ENCODE measurements around the gene TMEM109. TPM values are rescaled to one million over a fixed set of nuclear protein-coding genes. Genes with fewer than 3 reads are reported as not detected.

The TMEM109 gene
- total and polyA plus RNA-seq, 2 experiments from 2014 or later: 17.4 to 17.7 TPM

DNA sequence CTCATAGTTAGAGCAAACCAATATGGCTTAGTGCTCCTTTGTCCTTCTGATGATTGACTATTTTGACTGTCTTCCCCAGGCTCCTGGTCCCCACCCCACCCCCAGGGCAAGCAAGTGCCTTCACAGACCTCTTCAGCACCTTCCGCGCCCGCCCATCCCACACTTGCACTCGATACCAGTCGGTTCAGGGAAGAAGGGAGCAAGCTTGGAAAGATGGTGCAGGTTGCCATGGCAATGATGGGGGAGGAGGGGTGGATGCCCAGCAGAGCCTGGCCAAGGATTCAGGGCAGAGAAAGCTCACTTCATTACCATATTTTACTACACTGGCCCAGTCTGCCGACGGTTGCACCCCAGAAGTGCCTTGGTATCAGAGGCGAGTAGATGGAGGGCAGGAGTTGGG is 12.5 kb downstream of the TMEM109 start:
- Histone ChIP-seq H3K79me2 (replicated peaks; ENCODE audit: insufficient read depth) (no peaks in the 10 kb centered on the region), H3K4me1 (ENCODE audit: insufficient read depth) (peaks cover 6% of the 10 kb centered on the region), H3K27me3 (ENCODE audit: insufficient read depth) (peaks cover 10% of the 10 kb centered on the region; the same call in 1 of the 2 replicates), H3F3A (replicated peaks; ENCODE audit: low read depth) (no peaks in the 10 kb centered on the region), H3K4me3 (no peak overlapping the region), H3K9me2 (ENCODE audit: insufficient read depth) (no peaks in the 10 kb centered on the region), H3K4me2 (no peak overlapping the region), H2AFZ (no peak overlapping the region), H4K20me1 (replicated peaks; ENCODE audit: insufficient read depth) (peaks cover 11% of the 10 kb centered on the region; the same call in 1 of the 2 replicates), H3K27ac (ENCODE audit: low read depth) (no peak overlapping the region), H3K36me3 (ENCODE audit: insufficient read depth) (0 out of 2 replicates have a peak, but pooled peaks cover 6% of the 10 kb centered on the region)
- ATAC-seq (no peak), DNase-seq (ENCODE audit: low spot score) (no peak)
- H3K9me3 Mint-ChIP-seq: no peaks in the 10 kb centered on the region; the same call in 2 of the 3 replicates
- peaks cover 6% of the 10 kb centered on the region for H3K27me3 Mint-ChIP-seq (ENCODE audit: insufficient read depth, low read depth, poor library complexity)
- no peak for TF ChIP-seq JUNB (IDR thresholded peaks at IDR 0.05; ENCODE audit: unreplicated experiment)
- TF ChIP-seq CREB1 (CRISPR knock-in tag; IDR thresholded peaks at IDR 0.05; ENCODE audit: low read depth): no peak
- no peak for TF ChIP-seq POLR2AphosphoS5 (IDR thresholded peaks at IDR 0.05; ENCODE audit: low read depth)
- TF ChIP-seq STAT1 (IDR thresholded peaks at IDR 0.05; ENCODE audit: unreplicated experiment): no peak
- TF ChIP-seq, protein P1, sequence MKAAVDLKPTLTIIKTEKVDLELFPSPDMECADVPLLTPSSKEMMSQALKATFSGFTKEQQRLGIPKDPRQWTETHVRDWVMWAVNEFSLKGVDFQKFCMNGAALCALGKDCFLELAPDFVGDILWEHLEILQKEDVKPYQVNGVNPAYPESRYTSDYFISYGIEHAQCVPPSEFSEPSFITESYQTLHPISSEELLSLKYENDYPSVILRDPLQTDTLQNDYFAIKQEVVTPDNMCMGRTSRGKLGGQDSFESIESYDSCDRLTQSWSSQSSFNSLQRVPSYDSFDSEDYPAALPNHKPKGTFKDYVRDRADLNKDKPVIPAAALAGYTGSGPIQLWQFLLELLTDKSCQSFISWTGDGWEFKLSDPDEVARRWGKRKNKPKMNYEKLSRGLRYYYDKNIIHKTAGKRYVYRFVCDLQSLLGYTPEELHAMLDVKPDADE (IDR thresholded peaks at IDR 0.05): no peak
- TF ChIP-seq ZNF331 (CRISPR knock-in tag; IDR thresholded peaks at IDR 0.05; ENCODE audit: low read depth): no peak
- TF ChIP-seq, protein P2, sequence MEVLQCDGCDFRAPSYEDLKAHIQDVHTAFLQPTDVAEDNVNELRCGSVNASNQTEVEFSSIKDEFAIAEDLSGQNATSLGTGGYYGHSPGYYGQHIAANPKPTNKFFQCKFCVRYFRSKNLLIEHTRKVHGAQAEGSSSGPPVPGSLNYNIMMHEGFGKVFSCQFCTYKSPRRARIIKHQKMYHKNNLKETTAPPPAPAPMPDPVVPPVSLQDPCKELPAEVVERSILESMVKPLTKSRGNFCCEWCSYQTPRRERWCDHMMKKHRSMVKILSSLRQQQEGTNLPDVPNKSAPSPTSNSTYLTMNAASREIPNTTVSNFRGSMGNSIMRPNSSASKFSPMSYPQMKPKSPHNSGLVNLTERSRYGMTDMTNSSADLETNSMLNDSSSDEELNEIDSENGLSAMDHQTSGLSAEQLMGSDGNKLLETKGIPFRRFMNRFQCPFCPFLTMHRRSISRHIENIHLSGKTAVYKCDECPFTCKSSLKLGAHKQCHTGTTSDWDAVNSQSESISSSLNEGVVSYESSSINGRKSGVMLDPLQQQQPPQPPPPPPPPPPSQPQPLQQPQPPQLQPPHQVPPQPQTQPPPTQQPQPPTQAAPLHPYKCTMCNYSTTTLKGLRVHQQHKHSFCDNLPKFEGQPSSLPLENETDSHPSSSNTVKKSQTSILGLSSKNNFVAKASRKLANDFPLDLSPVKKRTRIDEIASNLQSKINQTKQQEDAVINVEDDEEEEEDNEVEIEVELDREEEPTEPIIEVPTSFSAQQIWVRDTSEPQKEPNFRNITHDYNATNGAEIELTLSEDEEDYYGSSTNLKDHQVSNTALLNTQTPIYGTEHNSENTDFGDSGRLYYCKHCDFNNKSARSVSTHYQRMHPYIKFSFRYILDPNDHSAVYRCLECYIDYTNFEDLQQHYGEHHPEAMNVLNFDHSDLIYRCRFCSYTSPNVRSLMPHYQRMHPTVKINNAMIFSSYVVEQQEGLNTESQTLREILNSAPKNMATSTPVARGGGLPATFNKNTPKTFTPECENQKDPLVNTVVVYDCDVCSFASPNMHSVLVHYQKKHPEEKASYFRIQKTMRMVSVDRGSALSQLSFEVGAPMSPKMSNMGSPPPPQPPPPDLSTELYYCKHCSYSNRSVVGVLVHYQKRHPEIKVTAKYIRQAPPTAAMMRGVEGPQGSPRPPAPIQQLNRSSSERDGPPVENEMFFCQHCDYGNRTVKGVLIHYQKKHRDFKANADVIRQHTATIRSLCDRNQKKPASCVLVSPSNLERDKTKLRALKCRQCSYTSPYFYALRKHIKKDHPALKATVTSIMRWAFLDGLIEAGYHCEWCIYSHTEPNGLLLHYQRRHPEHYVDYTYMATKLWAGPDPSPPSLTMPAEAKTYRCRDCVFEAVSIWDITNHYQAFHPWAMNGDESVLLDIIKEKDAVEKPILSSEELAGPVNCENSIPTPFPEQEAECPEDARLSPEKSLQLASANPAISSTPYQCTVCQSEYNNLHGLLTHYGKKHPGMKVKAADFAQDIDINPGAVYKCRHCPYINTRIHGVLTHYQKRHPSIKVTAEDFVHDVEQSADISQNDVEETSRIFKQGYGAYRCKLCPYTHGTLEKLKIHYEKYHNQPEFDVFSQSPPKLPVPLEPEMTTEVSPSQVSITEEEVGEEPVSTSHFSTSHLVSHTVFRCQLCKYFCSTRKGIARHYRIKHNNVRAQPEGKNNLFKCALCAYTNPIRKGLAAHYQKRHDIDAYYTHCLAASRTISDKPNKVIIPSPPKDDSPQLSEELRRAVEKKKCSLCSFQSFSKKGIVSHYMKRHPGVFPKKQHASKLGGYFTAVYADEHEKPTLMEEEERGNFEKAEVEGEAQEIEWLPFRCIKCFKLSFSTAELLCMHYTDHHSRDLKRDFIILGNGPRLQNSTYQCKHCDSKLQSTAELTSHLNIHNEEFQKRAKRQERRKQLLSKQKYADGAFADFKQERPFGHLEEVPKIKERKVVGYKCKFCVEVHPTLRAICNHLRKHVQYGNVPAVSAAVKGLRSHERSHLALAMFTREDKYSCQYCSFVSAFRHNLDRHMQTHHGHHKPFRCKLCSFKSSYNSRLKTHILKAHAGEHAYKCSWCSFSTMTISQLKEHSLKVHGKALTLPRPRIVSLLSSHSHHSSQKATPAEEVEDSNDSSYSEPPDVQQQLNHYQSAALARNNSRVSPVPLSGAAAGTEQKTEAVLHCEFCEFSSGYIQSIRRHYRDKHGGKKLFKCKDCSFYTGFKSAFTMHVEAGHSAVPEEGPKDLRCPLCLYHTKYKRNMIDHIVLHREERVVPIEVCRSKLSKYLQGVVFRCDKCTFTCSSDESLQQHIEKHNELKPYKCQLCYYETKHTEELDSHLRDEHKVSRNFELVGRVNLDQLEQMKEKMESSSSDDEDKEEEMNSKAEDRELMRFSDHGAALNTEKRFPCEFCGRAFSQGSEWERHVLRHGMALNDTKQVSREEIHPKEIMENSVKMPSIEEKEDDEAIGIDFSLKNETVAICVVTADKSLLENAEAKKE (CRISPR knock-in tag; IDR thresholded peaks at IDR 0.05): no peak
- TF ChIP-seq, protein P3, sequence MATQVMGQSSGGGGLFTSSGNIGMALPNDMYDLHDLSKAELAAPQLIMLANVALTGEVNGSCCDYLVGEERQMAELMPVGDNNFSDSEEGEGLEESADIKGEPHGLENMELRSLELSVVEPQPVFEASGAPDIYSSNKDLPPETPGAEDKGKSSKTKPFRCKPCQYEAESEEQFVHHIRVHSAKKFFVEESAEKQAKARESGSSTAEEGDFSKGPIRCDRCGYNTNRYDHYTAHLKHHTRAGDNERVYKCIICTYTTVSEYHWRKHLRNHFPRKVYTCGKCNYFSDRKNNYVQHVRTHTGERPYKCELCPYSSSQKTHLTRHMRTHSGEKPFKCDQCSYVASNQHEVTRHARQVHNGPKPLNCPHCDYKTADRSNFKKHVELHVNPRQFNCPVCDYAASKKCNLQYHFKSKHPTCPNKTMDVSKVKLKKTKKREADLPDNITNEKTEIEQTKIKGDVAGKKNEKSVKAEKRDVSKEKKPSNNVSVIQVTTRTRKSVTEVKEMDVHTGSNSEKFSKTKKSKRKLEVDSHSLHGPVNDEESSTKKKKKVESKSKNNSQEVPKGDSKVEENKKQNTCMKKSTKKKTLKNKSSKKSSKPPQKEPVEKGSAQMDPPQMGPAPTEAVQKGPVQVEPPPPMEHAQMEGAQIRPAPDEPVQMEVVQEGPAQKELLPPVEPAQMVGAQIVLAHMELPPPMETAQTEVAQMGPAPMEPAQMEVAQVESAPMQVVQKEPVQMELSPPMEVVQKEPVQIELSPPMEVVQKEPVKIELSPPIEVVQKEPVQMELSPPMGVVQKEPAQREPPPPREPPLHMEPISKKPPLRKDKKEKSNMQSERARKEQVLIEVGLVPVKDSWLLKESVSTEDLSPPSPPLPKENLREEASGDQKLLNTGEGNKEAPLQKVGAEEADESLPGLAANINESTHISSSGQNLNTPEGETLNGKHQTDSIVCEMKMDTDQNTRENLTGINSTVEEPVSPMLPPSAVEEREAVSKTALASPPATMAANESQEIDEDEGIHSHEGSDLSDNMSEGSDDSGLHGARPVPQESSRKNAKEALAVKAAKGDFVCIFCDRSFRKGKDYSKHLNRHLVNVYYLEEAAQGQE (IDR thresholded peaks at IDR 0.05; ENCODE audit: unreplicated experiment): no peak
- TF ChIP-seq EZH2 (IDR thresholded peaks at IDR 0.05; ENCODE audit: low read depth, unreplicated experiment): no peak
- TF ChIP-seq CTCF (conservative IDR thresholded peaks at IDR 0.05; ENCODE audit: low read depth in 2 of 2): no peak
- no peak for TF ChIP-seq ZNF114 (CRISPR knock-in tag; IDR thresholded peaks at IDR 0.05)
- TF ChIP-seq EZH2phosphoT487 (IDR thresholded peaks at IDR 0.05; ENCODE audit: unreplicated experiment): no peak
- no peak for TF ChIP-seq NANOG (IDR thresholded peaks at IDR 0.05; ENCODE audit: borderline replicate concordance)
- peaks cover 20% of the 10 kb centered on the region for H3K4me1 Mint-ChIP-seq
- H3K36me3 Mint-ChIP-seq (ENCODE audit: low read depth): peaks cover 52% of the 10 kb centered on the region
- H3K4me3 Mint-ChIP-seq: no peak overlapping the region
- H3K27ac Mint-ChIP-seq: no peak overlapping the region

Measured in GM23338 (cell line).